SK-N-SH treated with all-trans-retinoic acid at 6 μM for 48 hours (cell line): ENCODE data around the gene RIPOR2.

ENCODE experiments used
- ATAC-seq: fragments of 200-7000 bp; cut with Tn5 transposase; 3 replicates; pipeline ENCODE4 v1.9.1; 2020; ENCODE audit warnings: mild to moderate bottlenecking, moderate library complexity
- ARNTL ChIP-seq: fragments of 450-650 bp; formaldehyde crosslinking; IDR thresholded peaks from 2 replicates; pipeline ENCODE4 v1.5.0; 2020; ENCODE audit warnings: low read depth, mild to moderate bottlenecking, moderate library complexity, borderline replicate concordance
- BACH2 ChIP-seq: fragments of 250-450 bp; sonication (Bioruptor Pico); IDR thresholded peaks from 2 replicates; pipeline ENCODE4 v1.9.0; 2021; ENCODE audit warnings: mild to moderate bottlenecking, borderline replicate concordance
- CREB5 ChIP-seq: fragments of 250-450 bp; sonication (Bioruptor Pico); IDR thresholded peaks from 2 replicates; pipeline ENCODE4 v1.5.1; 2020; ENCODE audit warnings: low read depth, mild to moderate bottlenecking, moderate library complexity
- CSDC2 ChIP-seq: fragments of 250-450 bp; sonication (Bioruptor Pico); IDR thresholded peaks from 2 replicates; pipeline ENCODE4 v1.5.0; 2020; ENCODE audit warnings: mild to moderate bottlenecking, moderate library complexity
- CSRNP3 ChIP-seq: fragments of 250-450 bp; sonication (Bioruptor Pico); IDR thresholded peaks from 2 replicates; pipeline ENCODE4 v1.5.1; 2021; ENCODE audit warnings: mild to moderate bottlenecking, moderate library complexity
- ISL1 ChIP-seq: fragments of 250-450 bp; sonication (Bioruptor Pico); IDR thresholded peaks from 2 replicates; pipeline ENCODE4 v2.1.2; 2022; ENCODE audit warnings: mild to moderate bottlenecking, moderate library complexity
- OSR1 ChIP-seq: fragments of 250-450 bp; sonication (Bioruptor Pico); IDR thresholded peaks from 2 replicates; pipeline ENCODE4 v1.8.0; 2022; ENCODE audit warnings: moderate library complexity, mild to moderate bottlenecking, inconsistent platforms
- PPARA ChIP-seq: fragments of 250-450 bp; sonication (Bioruptor Pico); IDR thresholded peaks from 2 replicates; pipeline ENCODE4 v1.5.0; 2020; ENCODE audit warnings: mild to moderate bottlenecking, borderline replicate concordance
- RARB ChIP-seq: fragments of 250-450 bp; sonication (Bioruptor Pico); IDR thresholded peaks from 2 replicates; pipeline ENCODE4 v1.8.0; 2021; ENCODE audit warnings: mild to moderate bottlenecking, moderate library complexity
- SNAI2 ChIP-seq: fragments of 250-450 bp; sonication (Bioruptor Pico); IDR thresholded peaks from 2 replicates; pipeline ENCODE4 v1.5.0; 2020; ENCODE audit warnings: mild to moderate bottlenecking, moderate library complexity
- TCF4 ChIP-seq: fragments of 250-450 bp; sonication (Bioruptor Pico); IDR thresholded peaks from 2 replicates; pipeline ENCODE4 v1.8.0; 2021; ENCODE audit warnings: mild to moderate bottlenecking, moderate library complexity, borderline replicate concordance
- TOX ChIP-seq: fragments of 250-450 bp; sonication (Bioruptor Pico); IDR thresholded peaks from 2 replicates; pipeline ENCODE4 v1.8.0; 2021; ENCODE audit warnings: mild to moderate bottlenecking, moderate library complexity, borderline replicate concordance
- TSHZ2 ChIP-seq: fragments of 250-450 bp; sonication (Bioruptor Pico); IDR thresholded peaks from 2 replicates; pipeline ENCODE4 v1.5.0; 2020; ENCODE audit warnings: mild to moderate bottlenecking, moderate library complexity
- ZC3H10 ChIP-seq: fragments of 250-450 bp; sonication (Bioruptor Pico); IDR thresholded peaks from 2 replicates; pipeline ENCODE4 v1.5.1; 2021; ENCODE audit warnings: mild to moderate bottlenecking, moderate library complexity
- ZFP3 ChIP-seq: fragments of 250-450 bp; sonication (Bioruptor Pico); IDR thresholded peaks from 2 replicates; pipeline ENCODE4 v1.5.0; 2020; ENCODE audit warnings: mild to moderate bottlenecking, moderate library complexity
- ZFP30 ChIP-seq: fragments of 450-650 bp; formaldehyde crosslinking; IDR thresholded peaks from 2 replicates; pipeline ENCODE4 v1.5.0; 2022; ENCODE audit warnings: mild to moderate bottlenecking, moderate library complexity
- ZNF70 ChIP-seq: fragments of 450-650 bp; formaldehyde crosslinking; IDR thresholded peaks from 2 replicates; pipeline ENCODE4 v1.5.0; 2020; ENCODE audit warnings: mild to moderate bottlenecking, moderate library complexity
- ZNF8 ChIP-seq: fragments of 450-650 bp; formaldehyde crosslinking; IDR thresholded peaks from 2 replicates; pipeline ENCODE4 v1.5.0; 2020; ENCODE audit warnings: mild to moderate bottlenecking, moderate library complexity
- TF ChIP-seq, protein P1 (sequence below): fragments of 250-450 bp; sonication (Bioruptor Pico); IDR thresholded peaks from 2 replicates; pipeline ENCODE4 v1.8.0; 2021; ENCODE audit warnings: low read depth, mild to moderate bottlenecking, moderate library complexity, borderline replicate concordance
- TF ChIP-seq, protein P2 (sequence below): fragments of 250-450 bp; sonication (Bioruptor Pico); IDR thresholded peaks from 2 replicates; pipeline ENCODE4 v1.8.0; 2020; ENCODE audit warnings: mild to moderate bottlenecking, moderate library complexity, borderline replicate concordance

Gene RIPOR2

DNA sequence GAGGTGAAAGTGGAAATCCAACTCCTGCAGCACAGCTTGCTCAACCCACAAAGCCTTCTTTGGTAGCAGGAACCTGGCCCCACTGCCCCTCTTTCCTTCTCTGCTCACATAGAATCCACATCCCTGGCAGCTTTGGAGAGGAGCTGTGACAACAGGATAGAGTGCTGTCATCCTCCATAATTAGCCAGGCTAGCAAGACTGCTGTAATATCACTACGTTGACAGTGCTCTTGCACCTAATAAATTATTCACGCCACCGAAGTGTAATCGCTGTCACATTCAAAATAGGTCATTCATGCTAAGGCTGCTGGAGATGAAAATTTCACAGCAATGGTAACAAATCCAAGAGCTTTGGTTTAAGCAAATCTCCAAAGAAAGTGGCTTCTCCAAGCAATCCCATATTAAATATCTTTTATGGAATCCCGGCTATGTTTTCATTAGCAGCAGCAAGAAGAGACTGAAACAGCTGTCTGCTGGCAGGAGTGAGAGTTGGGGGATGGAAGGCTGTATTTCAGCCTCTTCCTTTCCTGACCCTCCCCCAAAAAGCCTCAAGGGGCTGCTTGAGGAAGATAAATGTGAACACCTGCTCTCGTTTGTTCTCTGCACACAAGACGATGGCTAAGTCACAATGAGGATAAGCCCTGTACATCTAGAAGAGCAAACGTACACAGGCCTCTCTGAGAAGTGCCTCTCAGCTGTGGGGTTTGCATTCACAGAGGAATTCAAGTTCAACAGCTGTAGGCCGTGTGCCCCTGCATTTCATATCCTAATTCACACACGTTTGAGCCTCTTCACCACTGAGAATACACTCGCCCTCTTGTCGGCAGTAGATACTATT, 16.5 kb downstream of the RIPOR2 start:
- TF ChIP-seq PPARA (CRISPR knock-in tag) (no peak), SNAI2 (no peak), ZFP3 (no peak), RARB (CRISPR knock-in tag) (no peak), CREB5 (CRISPR knock-in tag) (no peak), ISL1 (CRISPR knock-in tag) (no peak), CSDC2 (CRISPR knock-in tag) (no peak), TCF4 (CRISPR knock-in tag) (no peak), ZC3H10 (no peak), ZNF8 (CRISPR knock-in tag) (no peak), CSRNP3 (no peak), TSHZ2 (no peak), ZNF70 (no peak), TOX (no peak), BACH2 (CRISPR knock-in tag) (no peak), OSR1 (CRISPR knock-in tag) (no peak)
- TF ChIP-seq, protein P1, sequence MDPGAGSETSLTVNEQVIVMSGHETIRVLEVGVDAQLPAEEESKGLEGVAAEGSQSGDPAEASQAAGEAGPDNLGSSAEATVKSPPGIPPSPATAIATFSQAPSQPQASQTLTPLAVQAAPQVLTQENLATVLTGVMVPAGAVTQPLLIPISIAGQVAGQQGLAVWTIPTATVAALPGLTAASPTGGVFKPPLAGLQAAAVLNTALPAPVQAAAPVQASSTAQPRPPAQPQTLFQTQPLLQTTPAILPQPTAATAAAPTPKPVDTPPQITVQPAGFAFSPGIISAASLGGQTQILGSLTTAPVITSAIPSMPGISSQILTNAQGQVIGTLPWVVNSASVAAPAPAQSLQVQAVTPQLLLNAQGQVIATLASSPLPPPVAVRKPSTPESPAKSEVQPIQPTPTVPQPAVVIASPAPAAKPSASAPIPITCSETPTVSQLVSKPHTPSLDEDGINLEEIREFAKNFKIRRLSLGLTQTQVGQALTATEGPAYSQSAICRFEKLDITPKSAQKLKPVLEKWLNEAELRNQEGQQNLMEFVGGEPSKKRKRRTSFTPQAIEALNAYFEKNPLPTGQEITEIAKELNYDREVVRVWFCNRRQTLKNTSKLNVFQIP (CRISPR knock-in tag) = no peak
- TF ChIP-seq, protein P2, sequence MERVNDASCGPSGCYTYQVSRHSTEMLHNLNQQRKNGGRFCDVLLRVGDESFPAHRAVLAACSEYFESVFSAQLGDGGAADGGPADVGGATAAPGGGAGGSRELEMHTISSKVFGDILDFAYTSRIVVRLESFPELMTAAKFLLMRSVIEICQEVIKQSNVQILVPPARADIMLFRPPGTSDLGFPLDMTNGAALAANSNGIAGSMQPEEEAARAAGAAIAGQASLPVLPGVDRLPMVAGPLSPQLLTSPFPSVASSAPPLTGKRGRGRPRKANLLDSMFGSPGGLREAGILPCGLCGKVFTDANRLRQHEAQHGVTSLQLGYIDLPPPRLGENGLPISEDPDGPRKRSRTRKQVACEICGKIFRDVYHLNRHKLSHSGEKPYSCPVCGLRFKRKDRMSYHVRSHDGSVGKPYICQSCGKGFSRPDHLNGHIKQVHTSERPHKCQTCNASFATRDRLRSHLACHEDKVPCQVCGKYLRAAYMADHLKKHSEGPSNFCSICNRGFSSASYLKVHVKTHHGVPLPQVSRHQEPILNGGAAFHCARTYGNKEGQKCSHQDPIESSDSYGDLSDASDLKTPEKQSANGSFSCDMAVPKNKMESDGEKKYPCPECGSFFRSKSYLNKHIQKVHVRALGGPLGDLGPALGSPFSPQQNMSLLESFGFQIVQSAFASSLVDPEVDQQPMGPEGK (CRISPR knock-in tag) = no peak
- ATAC-seq = no peak

- ATAC-seq = no peak; the same call in 2 of the 3 replicates
- TF ChIP-seq RARB (CRISPR knock-in tag) (no peak), BACH2 (CRISPR knock-in tag) (no peak), ZFP30 (CRISPR knock-in tag) (no peak), ZNF8 (CRISPR knock-in tag) (no peak), ARNTL (CRISPR knock-in tag) (no peak), TSHZ2 (no peak)
These were observed 17.1 kb downstream of the RIPOR2 start for GRCh38 chr6:24918641-24919055.
